Calu3 (cell line): Measurements from ENCODE around the gene ELP6. TPM values are rescaled to one million over a fixed set of nuclear protein-coding genes. Genes with fewer than 3 reads are reported as not detected.

ENCODE experiments used
- BruUV-seq: library from RNA; stranded (reverse); fragments of 400-500 nt; replicated peaks from 2 replicates; lab custom pipeline; 2021; lab: Mats Ljungman, UMichigan
- CTCF ChIA-PET: fragments of 300-600 bp; sonication (Branson Sonifier 250); formaldehyde crosslinking; loops from one replicate; lab custom pipeline; 2022; ENCODE audit warnings: antibody characterized with exemption; lab: Charles Lee
- DNase-seq: peaks from one replicate; pipeline ENCODE4 v3.0.0; 2022
- H3K27ac Mint-ChIP-seq: one replicate; pipeline ENCODE4 v1.8.0; 2022; ENCODE audit warnings: mixed read lengths; ENCODE audit not compliant: unreplicated experiment
- H3K27me3 Mint-ChIP-seq: one replicate; pipeline ENCODE4 v1.8.0; 2022; ENCODE audit warnings: mixed read lengths; ENCODE audit not compliant: unreplicated experiment
- H3K36me3 Mint-ChIP-seq: one replicate; pipeline ENCODE4 v1.8.0; 2022; ENCODE audit warnings: mild to moderate bottlenecking, moderate library complexity, mixed read lengths; ENCODE audit not compliant: insufficient read depth, unreplicated experiment
- H3K4me1 Mint-ChIP-seq: one replicate; pipeline ENCODE4 v1.8.0; 2022; ENCODE audit warnings: mild to moderate bottlenecking, low read depth, mixed read lengths; ENCODE audit not compliant: unreplicated experiment
- H3K4me3 Mint-ChIP-seq: one replicate; pipeline ENCODE4 v1.8.0; 2022; ENCODE audit warnings: mild to moderate bottlenecking, low read depth, moderate library complexity, mixed read lengths; ENCODE audit not compliant: unreplicated experiment
- H3K9me3 Mint-ChIP-seq: one replicate; pipeline ENCODE4 v1.8.0; 2022; ENCODE audit warnings: low read depth, mixed read lengths; ENCODE audit not compliant: unreplicated experiment
- CTCF ChIP-seq: fragments of 200-600 bp; IDR thresholded peaks from one replicate; pipeline ENCODE4 v1.8.0; 2022; ENCODE audit warnings: antibody characterized with exemption; ENCODE audit not compliant: unreplicated experiment
- intact Hi-C: fragments of 100-400 bp; cut with micrococcal nuclease; formaldehyde crosslinking; loops from one replicate; pipeline ENCODE4 v1.10.0; 2022; ENCODE audit not compliant: unreplicated experiment
- total RNA-seq: library from RNA; stranded (reverse); gene quantifications from 2 replicates; pipeline ENCODE4 v1.2.3, GENCODE V29; 2022

Gene ELP6
- total RNA-seq, 1 experiment from 2014 or later, result 23.6 TPM

GRCh38 chr3:47495111-47495510 is 18.4 kb downstream of the ELP6 start:
- intact Hi-C loops, result no loop called here
- Mint-ChIP-seq H3K27ac (no peak overlapping the region), H3K4me1 (no peaks in the 10 kb centered on the region), H3K36me3 (peaks cover 11% of the 10 kb centered on the region), H3K27me3 (no peaks in the 10 kb centered on the region), H3K4me3 (no peak overlapping the region), H3K9me3 (no peaks in the 10 kb centered on the region)
- BruUV-seq, result no TSS peak
- CTCF ChIA-PET, result no interaction called here
- no peak for TF ChIP-seq CTCF
- DNase-seq, result no peak

GRCh38 chr3:47491777-47492176 is 21.7 kb downstream of the ELP6 start:
- Mint-ChIP-seq H3K4me1 (no peaks in the 10 kb centered on the region), H3K9me3 (no peaks in the 10 kb centered on the region), H3K27me3 (no peaks in the 10 kb centered on the region), H3K27ac (no peak overlapping the region), H3K4me3 (no peak overlapping the region), H3K36me3 (peaks cover 6% of the 10 kb centered on the region)
- TF ChIP-seq CTCF, result no peak
- no TSS peak for BruUV-seq
- CTCF ChIA-PET, result no interaction called here
- intact Hi-C loops, result no loop called here
- no peak for DNase-seq

- no peaks in the 10 kb centered on the region for H3K27me3 Mint-ChIP-seq
- intact Hi-C loops, result no loop called here
- peaks cover 6% of the 10 kb centered on the region for H3K36me3 Mint-ChIP-seq
- no peaks in the 10 kb centered on the region for H3K4me1 Mint-ChIP-seq
- no peak for DNase-seq
- no peak overlapping the region for H3K27ac Mint-ChIP-seq
- H3K9me3 Mint-ChIP-seq, result no peaks in the 10 kb centered on the region
- TF ChIP-seq CTCF, result no peak
- BruUV-seq, result no TSS peak
- CTCF ChIA-PET, result no interaction called here
- H3K4me3 Mint-ChIP-seq, result no peak overlapping the region
Measured at GRCh38 chr3:47491186-47491585, 22.3 kb downstream of the ELP6 start.

- Mint-ChIP-seq H3K9me3 (no peaks in the 10 kb centered on the region), H3K4me1 (no peaks in the 10 kb centered on the region), H3K27me3 (no peaks in the 10 kb centered on the region), H3K4me3 (no peak overlapping the region), H3K27ac (no peak overlapping the region), H3K36me3 (no peaks in the 10 kb centered on the region)
- intact Hi-C loops, result no loop called here
- CTCF ChIA-PET, result no interaction called here
- BruUV-seq, result no TSS peak
- DNase-seq, result no peak
- TF ChIP-seq CTCF, result no peak
Measured at GRCh38 chr3:47487265-47487664, 26.2 kb downstream of the ELP6 start.
